Omental fat pad (tissue), 4 donors: ENCODE results near the gene HOXA5. TPM values are rescaled to one million over a fixed set of nuclear protein-coding genes. Genes with fewer than 3 reads are reported as not detected.
A peak's percentile ranks its signal among the peaks of the same experiment; 100 is the strongest.

Experiments used
- ATAC-seq: fragments of 150-250 bp; one replicate; pipeline ENCODE4 v1.9.1; 2016; ENCODE audit warnings: mild to moderate bottlenecking, moderate library complexity; ENCODE audit not compliant: low FRiP score
- DNase-seq: peaks from one replicate; pipeline ENCODE4 v3.0.0-alpha.2; 2019; ENCODE audit warnings: low spot score
- CTCF ChIP-seq, 3 donors: fragments of 450-650 bp; IDR thresholded peaks; one replicate each; pipeline ENCODE4 v1.5.1; 2016 to 2017; ENCODE audit warnings: antibody characterized with exemption in 3 of 3, mild to moderate bottlenecking in 3 of 3, moderate library complexity in 2 of 3
- total RNA-seq, 4 donors: library from RNA; depleted of rRNA; stranded (reverse); fragments of >200 nt; gene quantifications; one replicate each; pipeline ENCODE4 v1.1.0, GENCODE V29; 2016

HOXA5 gene
- total RNA-seq, 4 donors from 2014 or later, result 10.4 to 39.4 (median 26.5) TPM

- no peak for ATAC-seq
- TF ChIP-seq CTCF (IDR thresholded peaks at IDR 0.05), result no peak
- DNase-seq, result peak; percentile 20
Measured at GRCh38 chr7:27151341-27151930, 8.0 kb upstream of the HOXA5 start.

DNA sequence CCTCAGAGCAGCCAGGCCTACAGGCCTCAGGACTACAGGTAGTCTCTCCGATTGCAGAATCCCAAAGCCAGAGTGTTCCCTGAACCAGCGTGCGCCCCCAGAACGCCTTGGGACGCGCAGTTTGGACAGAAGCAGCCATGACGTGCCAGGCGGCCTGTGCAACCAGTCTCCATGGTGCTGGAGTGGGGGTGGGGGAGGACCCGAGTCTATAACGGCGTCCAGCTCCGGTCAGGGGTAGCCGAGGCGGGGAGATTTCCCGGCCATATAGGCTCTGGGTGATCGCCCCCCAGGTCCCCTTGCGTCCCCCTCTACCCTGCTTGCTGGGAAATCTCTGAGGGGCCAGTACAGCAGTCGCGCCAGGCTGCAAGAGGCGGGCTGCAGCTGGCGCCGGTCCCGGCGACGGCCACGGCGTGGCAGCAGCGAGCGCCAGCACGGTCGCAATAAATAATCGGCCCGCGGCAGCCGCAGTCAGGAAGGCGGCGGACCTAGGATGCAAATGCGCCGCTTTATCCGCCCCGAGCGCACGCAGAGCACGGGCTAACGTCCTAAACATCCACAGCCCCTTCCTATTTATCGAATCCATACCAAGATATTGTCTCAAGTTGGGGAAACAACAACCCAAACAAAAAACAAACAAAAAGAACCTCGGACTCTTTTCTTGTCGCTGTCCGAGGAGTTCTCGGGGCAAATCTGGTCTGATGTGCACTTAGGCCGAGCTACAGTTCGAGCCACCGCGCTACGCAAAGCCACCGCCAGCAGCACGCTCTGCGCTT lies 7.3 kb upstream of the HOXA5 start:
- ATAC-seq (peak; percentile 67), DNase-seq (peak; percentile 46)
- TF ChIP-seq CTCF (IDR thresholded peaks at IDR 0.05), result peak in 2 of 3 donors; percentile 54 to 79

DNA sequence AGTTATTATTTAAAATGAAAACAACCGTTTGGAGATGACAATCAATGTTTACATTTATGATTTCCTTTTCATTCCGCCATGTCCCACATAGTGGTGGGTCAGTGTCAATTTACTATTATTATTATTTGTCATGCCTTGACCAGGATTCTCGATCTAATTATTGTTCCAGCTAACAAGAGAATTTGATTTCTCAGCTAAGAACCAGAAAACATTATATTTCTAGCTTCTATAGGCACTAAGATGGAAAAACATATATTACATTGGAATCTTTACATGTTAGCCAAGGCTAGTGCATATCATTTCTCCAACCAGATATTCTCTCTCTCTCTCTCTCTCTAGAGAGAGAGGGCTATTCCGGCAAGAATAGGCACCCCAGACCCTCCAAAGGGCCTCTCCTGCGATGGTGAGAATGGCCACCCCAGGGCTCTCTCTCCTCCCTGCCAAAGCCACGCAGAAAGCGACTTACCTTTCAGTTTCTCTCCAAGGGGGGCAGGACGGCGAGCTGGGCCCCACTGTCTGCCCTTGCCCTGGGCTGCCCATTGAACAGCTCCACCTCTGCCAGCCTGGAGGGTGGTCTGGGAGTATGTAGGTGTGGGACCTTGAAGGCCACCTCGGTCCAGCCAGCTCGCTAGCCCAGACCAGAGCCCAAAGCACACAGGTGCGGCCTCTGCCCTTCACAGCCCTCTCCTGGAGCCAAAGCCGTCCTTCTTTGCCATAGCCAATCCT lies 6.5 kb upstream of the HOXA5 start:
- DNase-seq, result peak; percentile 20
- no peak for TF ChIP-seq CTCF (IDR thresholded peaks at IDR 0.05)
- ATAC-seq, result no peak

DNA sequence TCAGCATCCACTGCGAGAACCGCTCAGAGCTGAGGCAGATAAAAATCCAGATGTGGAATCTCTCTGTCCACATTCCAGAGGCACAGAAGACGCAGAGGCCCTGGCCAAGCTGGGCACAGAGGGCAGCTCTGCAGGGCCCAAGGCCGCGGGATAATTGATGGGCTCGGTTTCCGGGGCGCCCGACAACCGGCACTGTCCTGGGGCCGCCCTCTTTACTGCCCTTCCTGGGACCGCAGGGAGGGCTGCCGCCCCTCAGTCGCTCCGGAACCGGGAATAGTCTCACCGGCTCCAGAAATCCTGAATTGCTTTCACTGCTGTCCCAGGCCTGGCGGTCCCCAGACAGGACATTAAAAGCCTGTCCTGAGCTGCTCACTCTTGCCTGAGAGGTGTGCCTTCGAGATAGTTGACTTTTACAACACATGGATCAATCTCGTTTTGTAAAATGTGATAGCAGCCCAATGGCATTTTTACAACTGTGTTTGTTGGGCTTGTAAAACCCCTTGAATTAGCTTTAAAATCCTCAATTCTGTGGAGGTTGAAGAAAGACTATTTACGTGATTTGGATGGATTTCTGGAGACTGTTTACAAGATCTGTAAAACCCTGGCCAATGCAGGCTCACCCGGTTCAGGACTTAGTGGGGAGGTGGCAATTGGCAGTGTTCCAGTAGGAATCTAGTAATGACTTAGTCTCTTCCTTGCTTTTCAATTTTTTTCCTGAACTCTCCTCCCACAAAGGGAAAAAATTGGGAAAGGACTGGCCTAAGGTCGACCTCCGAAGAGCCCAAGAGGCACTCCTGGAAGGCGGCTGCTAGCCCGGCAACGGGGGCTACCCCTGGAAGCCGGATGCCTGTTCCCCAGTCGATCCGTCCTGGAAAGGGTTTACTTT lies 5.5 kb upstream of the HOXA5 start:
- no peak for TF ChIP-seq CTCF (IDR thresholded peaks at IDR 0.05)
- ATAC-seq, result no peak
- peak; percentile 18 for DNase-seq

GRCh38 chr7:27148031-27148755 lies 4.7 kb upstream of the HOXA5 start:
- no peak for TF ChIP-seq CTCF (IDR thresholded peaks at IDR 0.05)
- DNase-seq, result peak; percentile 22
- no peak for ATAC-seq
